ENCODE results near the gene STX4.

The STX4 gene

GRCh38 chr16:31085411-31085810 lies 52.1 kb downstream of the STX4 start:
- no peak for DNase-seq

GRCh38 chr16:31085873-31086628 lies 52.7 kb downstream of the STX4 start:
- no peak for DNase-seq

- no peak for DNase-seq
Observed at GRCh38 chr16:31086629-31086906, 53.2 kb downstream of the STX4 start.

- DNase-seq = no peak
Observed at GRCh38 chr16:31087481-31087880, 54.1 kb downstream of the STX4 start.

GRCh38 chr16:31087971-31088370 lies 54.6 kb downstream of the STX4 start:
- DNase-seq = no peak

- no peak for DNase-seq
Observed at GRCh38 chr16:31088459-31089183, 55.3 kb downstream of the STX4 start, which contains the start of gene PRSS53. TSS of gene PRSS53 (minus strand) at chr16:31088943. CDS start at chr16:31088809, 134 bp downstream.

- DNase-seq = no peak
Observed at GRCh38 chr16:31089199-31089598, 55.8 kb downstream of the STX4 start.
